NCI-H526 treated with DMSO at 0.1 percent for 48 hours (cell line): Measurements from ENCODE around the gene MAST4.

ENCODE experiments used
- DNase-seq: peaks from one replicate; lab custom pipeline; 2025; lab: John Stamatoyannopoulos, UW

The MAST4 gene

GRCh38 chr5:66842540-66842939, 246.3 kb downstream of the MAST4 start:
- DNase-seq, result no peak

DNA sequence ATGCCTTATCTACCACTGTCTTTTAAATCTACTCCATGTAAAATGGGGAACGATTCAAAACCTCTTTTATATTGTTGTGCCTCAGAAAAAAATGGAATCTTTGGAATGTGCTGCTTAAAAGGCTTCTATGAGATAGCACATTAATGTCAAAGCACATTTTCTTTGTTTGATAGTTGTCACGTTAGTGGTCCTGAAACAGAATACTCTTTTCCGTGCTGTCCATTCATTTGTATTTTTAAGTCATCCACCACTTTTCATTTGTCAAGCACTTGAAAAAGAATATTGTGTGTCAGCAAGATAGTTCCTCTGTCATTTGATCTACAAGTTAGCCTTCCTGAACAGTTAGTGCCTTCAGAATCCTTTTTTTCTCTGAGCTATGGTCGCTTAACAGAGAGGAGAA, 246.9 kb downstream of the MAST4 start:
- no peak for DNase-seq

- no peak for DNase-seq
These were observed 252.8 kb downstream of the MAST4 start for GRCh38 chr5:66848749-66849641.

GRCh38 chr5:66849803-66850202, 253.6 kb downstream of the MAST4 start:
- no peak for DNase-seq

DNA sequence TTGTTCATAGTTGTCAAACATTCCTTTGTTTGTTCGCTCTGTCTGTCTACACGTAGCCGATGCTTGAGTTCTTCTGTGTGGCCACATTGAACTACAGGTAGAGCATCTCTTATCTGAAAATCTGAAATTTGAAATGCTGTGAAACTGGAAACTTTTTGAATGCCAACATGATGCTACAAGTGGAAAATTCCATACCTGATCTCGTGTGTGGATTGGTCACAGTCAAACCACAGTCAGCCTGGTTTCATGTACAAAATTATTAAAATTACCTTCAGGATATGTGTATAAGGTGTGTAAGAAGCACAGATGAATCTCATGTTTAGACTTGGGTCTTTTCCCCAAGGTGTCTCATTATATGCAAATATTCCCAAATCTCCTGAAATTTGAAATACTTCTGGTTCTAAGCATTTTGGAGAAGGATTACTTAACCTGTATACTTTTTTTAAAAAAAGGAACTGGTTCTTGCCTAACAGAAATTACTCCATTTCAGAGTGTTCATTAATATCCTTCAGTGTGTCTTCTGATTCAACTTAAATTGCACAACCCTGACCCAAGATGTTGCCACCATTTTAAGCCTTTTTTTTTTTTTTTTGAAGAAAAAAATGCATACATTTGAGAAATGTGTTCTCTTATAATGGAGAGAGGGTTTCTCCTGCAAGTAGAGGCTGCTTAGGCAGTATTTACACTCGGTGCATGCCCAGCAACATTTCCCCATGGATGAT, 254.3 kb downstream of the MAST4 start:
- no peak for DNase-seq

GRCh38 chr5:66851306-66851705, 255.1 kb downstream of the MAST4 start:
- no peak for DNase-seq

- DNase-seq, result no peak
These were observed 258.2 kb downstream of the MAST4 start for GRCh38 chr5:66854416-66854815.

DNA sequence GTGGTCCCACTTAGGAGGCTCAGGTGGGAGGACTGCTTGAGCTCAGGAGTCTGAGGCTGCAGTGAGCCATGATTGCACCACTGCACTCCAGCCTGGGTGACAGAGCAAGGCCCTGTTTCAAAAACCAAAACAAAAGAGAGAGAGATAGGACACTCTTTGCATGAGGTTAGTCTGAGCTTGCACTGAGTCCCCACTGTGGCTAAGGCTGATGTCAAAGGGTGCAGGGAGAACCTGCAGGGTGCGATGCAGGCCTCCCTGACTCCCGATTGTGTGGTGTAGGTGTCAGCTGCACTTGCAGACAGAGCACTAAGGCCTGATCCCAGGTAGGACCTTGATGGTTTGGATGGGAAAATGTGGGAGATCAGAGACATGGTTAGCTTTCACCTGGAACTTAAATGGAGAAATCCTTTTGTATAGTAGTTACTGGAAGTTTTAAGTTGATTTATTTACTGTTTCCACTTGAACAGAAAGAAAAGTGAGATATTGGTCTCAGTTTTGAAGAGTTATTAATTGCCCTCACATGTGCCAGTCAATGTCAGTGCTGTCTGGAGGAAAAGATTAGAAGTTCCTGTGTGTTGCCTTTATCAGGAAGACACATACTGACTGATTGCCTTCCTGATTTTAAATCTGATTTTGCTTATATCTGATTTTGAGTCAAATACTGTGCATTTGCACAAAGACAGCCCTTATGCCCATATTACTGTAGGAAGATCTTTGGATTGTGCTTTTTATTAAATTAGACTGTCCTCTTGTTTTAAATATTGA, 260.0 kb downstream of the MAST4 start:
- DNase-seq, result no peak

- no peak for DNase-seq
These were observed 263.3 kb downstream of the MAST4 start for GRCh38 chr5:66859526-66859925.

DNA sequence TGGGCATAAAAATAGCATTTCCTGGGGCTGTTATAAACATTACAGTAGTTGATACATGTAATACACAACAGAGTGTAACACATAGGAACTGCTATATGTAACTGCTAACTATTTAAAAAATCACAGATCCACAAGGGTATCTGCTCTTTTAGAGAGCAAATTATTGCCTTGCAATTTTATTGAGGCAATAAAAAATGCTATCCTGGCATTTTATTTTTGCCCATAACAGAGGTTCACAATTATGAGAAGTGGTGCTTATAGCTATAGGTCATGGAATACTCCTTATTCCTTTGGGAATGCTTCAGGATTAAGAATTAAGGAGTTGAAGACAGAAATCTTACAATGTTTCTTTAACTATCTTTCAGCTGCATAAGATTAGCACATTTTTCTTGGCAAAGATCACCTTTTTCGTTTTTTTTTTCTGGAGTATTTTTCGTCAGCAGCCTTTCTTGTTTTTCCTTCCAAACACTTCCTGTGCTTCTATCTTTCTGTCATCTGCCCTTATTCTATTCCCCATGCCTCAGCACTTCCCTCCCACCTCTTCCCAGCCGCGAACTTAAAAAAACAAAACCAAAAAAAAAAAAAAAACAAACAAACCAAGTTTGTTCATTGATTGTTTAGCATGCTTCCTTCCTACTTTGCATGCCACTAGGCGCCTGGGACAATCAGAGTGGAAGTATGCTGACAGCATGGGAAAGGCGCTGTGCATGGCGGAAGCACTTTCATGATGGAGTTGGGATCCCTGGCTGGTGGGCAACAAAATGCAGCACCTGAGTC, 264.2 kb downstream of the MAST4 start:
- DNase-seq, result no peak

DNA sequence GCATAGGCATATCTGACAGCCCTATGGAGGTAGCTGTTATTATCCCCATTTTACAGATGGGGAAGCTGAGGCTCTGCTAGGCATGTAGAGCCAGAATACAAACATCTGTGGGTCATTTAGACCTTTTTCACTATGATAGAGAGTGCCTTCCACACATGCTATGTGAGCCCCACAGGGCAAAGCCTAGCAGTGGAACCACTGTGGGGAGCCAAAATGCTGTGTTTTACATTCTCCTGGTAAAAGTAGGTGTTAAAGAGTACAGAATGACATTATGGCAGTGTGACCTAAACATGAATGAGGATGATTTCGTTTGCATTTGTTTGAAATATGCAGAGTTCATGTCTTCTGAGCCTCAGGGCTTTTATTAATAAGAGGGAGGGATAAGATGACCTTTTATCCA, 265.2 kb downstream of the MAST4 start:
- no peak for DNase-seq

DNA sequence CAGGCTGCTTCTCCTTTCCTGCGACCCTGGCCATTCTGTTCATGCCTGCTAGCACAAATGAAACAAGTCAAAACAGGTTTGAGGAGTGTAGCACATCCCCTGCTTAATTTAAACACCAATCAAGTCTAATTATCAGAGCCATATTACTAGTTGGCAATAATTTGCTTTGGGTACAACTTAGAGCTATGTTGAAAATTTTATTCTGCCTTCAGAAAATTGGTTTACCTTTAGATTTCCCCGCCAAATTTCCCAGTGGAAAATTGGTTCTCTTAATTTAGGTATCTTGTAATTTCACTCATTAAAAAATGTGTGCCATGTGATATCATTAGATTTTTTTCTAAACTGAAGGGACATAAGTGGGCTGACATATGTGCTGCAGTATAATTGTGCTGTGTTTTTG, 265.8 kb downstream of the MAST4 start:
- no peak for DNase-seq

DNA sequence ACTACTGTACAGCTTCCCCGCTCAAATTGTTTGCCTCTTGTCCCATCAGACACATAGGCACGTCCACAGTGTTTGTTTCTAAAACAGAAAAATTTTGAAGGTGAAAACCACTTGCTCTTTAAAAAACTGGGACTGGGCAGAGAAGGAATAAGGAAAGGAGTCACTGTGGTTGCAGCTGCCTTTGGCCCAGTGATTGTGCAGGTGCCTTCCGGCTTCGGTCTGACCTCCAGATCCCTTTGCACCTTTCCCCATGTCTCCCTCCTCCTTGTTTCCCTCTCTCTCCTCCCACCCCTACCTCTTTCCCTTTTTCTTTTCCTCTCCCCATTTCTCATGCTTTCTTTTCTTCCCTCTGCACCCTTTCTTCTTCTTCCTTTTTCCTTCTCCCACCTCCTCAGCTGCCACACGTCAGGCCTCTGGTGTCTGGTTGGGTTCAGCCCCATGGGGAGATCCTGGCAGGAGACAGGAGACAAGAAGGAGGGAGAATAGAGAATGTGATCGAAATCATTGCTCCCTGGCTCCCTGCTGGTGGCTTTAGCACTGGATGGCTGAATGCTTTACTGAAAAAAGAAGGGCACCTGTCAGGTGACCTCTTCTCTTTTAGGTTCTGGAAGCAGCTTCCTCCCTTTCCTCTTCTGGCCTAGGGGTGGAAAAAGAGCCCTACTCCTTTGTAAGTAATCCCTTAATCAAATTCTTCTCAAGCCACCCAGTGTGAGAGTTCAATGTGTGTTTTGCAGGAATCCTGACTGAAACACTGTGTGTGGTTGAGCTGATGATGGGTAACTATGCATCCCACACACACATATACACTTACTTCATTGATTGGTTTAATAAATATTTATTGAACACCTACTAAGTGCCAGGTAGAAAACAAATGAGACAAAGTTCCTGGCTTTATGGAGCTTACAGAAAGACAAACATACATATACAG, 267.3 kb downstream of the MAST4 start:
- DNase-seq, result no peak

DNA sequence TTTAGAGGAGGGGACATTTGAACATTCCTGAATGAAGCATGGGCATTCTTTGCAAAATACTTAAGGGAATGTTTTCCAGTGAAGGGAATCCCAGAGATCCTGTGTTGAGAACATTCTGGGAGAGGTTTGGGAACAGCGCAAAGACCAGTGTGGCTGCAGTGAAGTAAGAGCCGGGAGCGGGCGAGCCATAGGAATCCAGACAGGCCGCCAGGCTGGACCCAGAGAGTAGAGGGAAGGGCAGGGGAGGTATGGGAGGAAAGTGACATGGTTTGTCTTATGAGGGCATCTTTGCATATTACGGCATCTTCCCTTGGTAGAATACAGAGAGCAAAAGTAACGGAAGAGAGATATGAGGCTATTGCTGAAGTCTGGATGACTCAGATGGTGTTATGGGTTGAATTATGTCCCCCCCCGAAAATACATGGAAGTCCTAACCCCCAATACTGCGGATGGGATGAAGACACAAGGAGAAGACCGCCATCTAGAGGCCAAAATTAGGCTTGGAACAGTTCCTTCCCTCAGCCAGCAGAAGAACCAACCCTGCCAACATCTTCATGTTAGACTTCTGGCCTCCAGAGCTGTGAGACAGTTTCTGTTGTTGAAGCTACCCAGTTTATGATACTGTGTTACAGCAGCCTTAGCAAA, 268.2 kb downstream of the MAST4 start:
- no peak for DNase-seq

DNA sequence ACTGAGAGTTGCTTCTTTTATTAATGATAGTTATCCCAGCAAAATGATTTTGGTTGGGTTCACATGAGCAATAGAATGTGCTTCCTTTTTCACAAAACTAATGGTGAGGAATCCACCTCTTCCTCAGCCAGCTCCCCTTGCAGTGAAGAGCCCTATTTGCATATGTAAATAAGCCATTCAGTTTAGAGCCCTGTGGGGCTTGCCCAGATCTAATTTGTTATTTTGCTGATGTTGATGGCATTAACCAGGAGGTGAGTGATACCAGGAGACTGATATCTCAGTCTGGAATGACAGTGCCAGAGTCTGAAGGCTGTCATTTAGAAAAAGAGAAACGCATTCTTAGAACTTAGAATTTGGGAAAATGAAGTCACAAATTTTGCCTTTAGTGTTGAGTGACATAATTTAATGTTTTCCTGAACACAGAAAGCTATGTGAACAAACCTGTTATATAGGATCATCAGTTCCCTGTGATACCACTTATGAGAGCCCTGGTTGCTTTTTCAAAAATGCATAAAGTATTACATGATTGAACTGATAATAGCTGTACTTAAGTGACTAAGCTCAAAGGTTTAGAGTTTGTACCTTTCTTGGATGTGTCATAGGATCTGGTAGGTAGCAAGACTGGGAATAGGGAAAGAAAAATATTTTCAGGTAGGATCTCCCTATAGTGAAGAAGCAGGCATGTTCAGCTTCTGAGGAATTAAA, 271.6 kb downstream of the MAST4 start:
- peak; percentile 34 for DNase-seq

DNA sequence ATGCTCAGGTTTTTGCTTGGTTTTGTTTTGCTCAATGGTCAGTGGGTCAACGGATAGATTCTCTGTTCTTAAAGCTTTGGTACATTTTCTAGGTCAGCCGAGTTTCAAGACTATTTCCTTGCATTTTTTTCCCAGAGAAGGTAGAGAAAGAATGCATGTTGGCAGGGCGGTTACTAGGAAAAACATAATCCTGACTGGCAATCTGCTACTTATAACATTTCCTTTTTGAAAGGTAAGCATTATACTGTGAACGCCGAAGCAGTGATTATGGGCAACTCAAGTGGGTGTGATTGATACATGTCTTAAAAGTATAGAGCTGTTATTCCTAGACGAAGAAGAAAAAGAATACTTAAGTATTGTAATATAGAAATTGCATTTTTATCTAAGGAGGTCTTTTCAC, 273.2 kb downstream of the MAST4 start:
- DNase-seq, result no peak

GRCh38 chr5:66870708-66871107, 274.5 kb downstream of the MAST4 start:
- no peak for DNase-seq

DNA sequence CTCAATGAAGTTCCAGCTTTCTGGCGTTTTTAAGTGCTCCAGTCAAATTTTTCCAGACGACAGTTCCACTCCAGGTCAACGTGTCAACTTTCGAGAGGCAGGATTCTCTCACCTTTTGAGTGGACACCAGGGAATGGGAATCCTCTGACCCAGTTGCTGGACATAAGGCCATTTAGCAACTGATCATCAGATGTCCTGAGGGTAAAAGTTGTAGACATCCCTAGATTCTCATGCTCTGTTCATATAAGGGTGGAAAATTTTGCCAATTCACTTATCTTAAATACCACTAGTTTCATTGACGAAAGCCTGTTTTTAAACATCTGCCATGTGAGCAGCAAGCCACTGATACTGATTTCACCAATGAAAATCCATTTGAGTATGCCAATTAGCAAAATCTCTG, 275.5 kb downstream of the MAST4 start:
- DNase-seq, result no peak

DNA sequence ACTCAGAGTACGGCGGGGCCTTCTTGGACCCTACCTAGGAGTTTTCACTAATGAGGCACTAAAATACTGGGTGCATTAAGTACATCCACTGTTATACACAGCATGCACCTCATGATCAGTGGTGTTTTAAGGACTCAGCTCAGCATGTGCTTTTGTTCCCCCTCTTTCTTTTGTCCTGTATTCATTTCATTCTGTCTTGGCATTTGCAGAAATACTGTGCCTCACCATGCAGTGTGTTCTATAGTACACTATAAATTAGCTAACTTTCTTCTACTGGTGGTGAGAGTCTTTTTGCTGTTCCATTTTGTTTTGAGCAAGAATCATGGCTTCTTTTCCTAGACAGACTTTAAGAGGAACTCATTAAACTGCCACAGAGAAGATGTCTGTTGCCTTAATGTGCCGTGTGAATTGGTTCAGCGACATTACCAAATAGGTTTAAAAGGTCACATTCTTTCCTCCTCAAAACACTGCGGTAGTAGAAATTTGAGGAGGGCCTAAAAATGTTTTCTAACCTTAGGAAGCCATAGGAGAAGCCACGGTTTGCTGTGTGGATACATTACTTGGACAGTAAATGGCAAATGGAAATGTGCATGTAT, 276.6 kb downstream of the MAST4 start:
- DNase-seq, result no peak
